Stimulated activated effector memory CD8-positive, alpha-beta T cell treated with anti-CD3 and anti-CD28 coated beads, Interleukin-12 subunit alpha, Interleukin-12 subunit beta, amount 100 ng/mL, for 72 hours (primary cell): ENCODE data around the gene NANP.
"Not testable (repeated sequence)": the region's sequence is repeated elsewhere in the genome, so short reads cannot be mapped to it uniquely, and the experiment has no call there.

Source experiments
- ATAC-seq: fragments of 150-1000 bp; cut with Tn5 transposase; 2 replicates; pipeline ENCODE4 v1.10.0; 2021
- DNase-seq, 2 donors: peaks; one replicate each; pipeline ENCODE4 v3.0.0; 2021 to 2022; ENCODE audit warnings: low spot score in 2 of 2
- H3K27ac Mint-ChIP-seq: one replicate; pipeline ENCODE4 v1.8.0; 2022; ENCODE audit warnings: mild to moderate bottlenecking, mixed read lengths
- H3K36me3 Mint-ChIP-seq: one replicate; pipeline ENCODE4 v1.8.0; 2022; ENCODE audit warnings: mild to moderate bottlenecking, mixed read lengths
- H3K4me1 Mint-ChIP-seq: one replicate; pipeline ENCODE4 v1.8.0; 2022; ENCODE audit warnings: mixed read lengths
- H3K4me3 Mint-ChIP-seq: one replicate; pipeline ENCODE4 v1.8.0; 2022; ENCODE audit warnings: mild to moderate bottlenecking, mixed read lengths
- H3K9me3 Mint-ChIP-seq: one replicate; pipeline ENCODE4 v1.8.0; 2022; ENCODE audit warnings: mixed read lengths

The NANP gene

GRCh38 chr20:25587536-25587935 is 36.3 kb downstream of the NANP start:
- Mint-ChIP-seq H3K4me1 (peaks cover 6% of the 10 kb centered on the region), H3K36me3 (no peaks in the 10 kb centered on the region), H3K27ac (no peak overlapping the region), H3K9me3 (no peaks in the 10 kb centered on the region), H3K4me3 (no peak overlapping the region)
- DNase-seq = no peak
- peak; percentile 27 for ATAC-seq

- H3K9me3 Mint-ChIP-seq = no peaks in the 10 kb centered on the region
- H3K4me1 Mint-ChIP-seq = peaks cover 6% of the 10 kb centered on the region
- no peaks in the 10 kb centered on the region for H3K36me3 Mint-ChIP-seq
- DNase-seq (no peak), ATAC-seq (no peak)
- H3K27ac Mint-ChIP-seq = no peak overlapping the region
- H3K4me3 Mint-ChIP-seq = no peak overlapping the region
Observed at GRCh38 chr20:25586877-25587276, 36.9 kb downstream of the NANP start.

- Mint-ChIP-seq H3K9me3 (no peaks in the 10 kb centered on the region), H3K36me3 (no peaks in the 10 kb centered on the region), H3K4me3 (peak within 1 kb of the TSS; percentile 66), H3K4me1 (peaks cover 6% of the 10 kb centered on the region), H3K27ac (no peak within 1 kb of the TSS)
- peak; percentile 24 to 70 for DNase-seq
- peak; percentile 87 for ATAC-seq
Observed at GRCh38 chr20:25584905-25585704, 38.7 kb downstream of the NANP start, which contains the start of gene NINL. TSS of gene NINL (minus strand) at chr20:25585531. CDS start at chr20:25526587, 58,944 bp downstream.

DNA sequence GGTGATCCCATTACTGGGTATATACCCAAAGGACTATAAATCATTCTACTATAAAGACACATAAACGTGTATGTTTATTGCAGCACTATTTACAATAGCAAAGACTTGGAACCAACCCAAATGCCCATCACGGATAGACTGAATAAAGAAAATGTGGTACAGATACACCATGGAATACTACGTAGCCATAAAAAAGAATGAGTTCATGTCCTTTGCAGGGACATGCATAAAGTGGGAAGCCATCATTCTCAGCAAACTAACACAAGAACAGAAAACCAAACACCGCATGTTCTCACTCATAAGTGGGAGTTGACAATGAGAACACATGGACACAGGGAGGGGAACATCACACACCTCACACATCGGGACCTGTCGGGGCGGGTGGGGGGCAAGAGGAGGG is 40.2 kb downstream of the NANP start:
- H3K27ac Mint-ChIP-seq, H3K9me3 Mint-ChIP-seq, ATAC-seq, H3K4me1 Mint-ChIP-seq, H3K36me3 Mint-ChIP-seq, DNase-seq: not testable (repeated sequence)
- H3K4me3 Mint-ChIP-seq = peak overlapping the region; percentile 66

DNA sequence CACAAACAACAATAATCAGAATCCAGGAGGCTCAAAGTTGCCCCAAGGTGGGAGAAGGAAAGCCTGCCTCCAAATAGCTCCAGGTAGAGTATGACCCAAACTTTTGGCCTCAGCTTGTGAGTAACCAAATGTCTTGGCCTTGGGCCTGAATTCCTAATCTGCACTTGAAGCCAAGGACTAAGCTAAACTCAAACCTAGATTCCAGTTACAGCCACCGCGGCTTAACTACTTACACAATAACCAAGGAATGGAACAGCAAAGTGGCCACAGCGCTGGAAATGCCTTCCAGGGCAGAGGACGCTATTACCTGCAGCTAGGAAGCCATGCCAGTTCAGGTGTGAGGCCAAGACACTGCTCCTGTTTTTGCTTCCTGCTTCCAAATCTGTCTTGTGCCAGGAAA is 43.1 kb downstream of the NANP start:
- no peak overlapping the region for H3K4me3 Mint-ChIP-seq

GRCh38 chr20:25579081-25579770 is 44.6 kb downstream of the NANP start:
- ATAC-seq = no peak
- Mint-ChIP-seq H3K9me3 (no peaks in the 10 kb centered on the region), H3K27ac (no peak overlapping the region), H3K36me3 (no peaks in the 10 kb centered on the region), H3K4me1 (no peaks in the 10 kb centered on the region), H3K4me3 (no peak overlapping the region)
- DNase-seq = no peak

More for the DNA sequence above, 43.1 kb downstream of the NANP start:
- Mint-ChIP-seq H3K27ac (no peak overlapping the region), H3K4me1 (peaks cover 6% of the 10 kb centered on the region), H3K36me3 (no peaks in the 10 kb centered on the region), H3K9me3 (no peaks in the 10 kb centered on the region)
- DNase-seq (no peak), ATAC-seq (no peak)

DNA sequence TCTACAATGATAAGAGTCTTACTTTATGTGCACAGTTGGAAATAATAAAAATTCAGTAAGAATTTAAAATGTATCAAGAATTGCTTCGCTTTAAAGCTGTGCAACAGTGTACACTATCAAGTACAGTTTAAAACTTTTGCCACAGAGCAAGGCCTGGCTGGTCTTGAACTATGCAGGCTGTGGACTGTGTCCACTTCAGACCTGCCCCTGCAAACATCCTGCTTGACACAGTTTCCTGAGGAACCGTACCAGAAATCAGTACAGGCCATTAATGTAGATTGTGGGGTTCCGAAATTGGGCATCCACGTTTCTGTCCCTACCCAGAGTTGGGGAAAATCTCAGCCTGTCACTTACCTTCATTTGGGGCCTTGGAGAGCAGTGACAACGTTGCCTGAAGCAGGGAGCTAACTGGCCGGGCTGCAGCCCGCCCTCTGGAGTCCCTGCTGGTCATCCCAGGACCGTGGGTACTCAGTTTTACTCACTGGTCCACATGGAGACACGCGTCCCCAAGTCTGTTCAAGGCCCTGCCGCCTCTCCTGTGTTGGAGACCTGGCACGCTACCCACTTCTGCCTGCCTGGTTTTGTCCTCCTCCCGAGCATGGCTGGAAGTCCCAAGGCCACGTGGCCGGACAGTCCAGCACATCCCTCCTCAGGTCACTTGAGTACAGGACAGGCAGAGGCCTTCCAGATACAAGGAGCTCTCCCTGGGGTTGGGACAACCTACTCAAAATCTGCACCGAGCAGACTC is 46.9 kb downstream of the NANP start:
- no peak for DNase-seq
- H3K36me3 Mint-ChIP-seq = no peaks in the 10 kb centered on the region
- H3K9me3 Mint-ChIP-seq = no peaks in the 10 kb centered on the region
- ATAC-seq = no peak
- no peak overlapping the region for H3K4me3 Mint-ChIP-seq
- no peaks in the 10 kb centered on the region for H3K4me1 Mint-ChIP-seq
- H3K27ac Mint-ChIP-seq = no peak overlapping the region

DNA sequence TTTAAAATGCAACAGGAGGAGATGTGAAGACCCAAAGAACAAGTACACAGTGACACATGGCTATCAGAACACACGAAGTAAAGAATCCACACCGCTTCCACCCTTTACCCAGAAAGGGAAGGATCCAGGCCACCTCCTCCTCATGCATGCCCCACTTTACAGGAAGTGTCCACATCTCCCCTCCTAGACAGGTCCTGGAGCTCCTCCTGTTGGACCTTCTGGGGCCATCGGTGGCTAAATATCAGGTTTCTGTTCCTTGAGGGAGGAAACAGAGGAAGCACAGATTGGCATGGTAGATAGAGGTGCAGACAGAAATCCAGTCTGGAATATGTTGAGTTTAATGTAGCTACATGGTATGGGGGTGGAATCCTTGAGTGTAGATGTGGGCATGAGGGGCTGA is 49.4 kb downstream of the NANP start:
- ATAC-seq = no peak
- H3K27ac Mint-ChIP-seq = no peak overlapping the region
- no peak for DNase-seq
- H3K36me3 Mint-ChIP-seq = no peaks in the 10 kb centered on the region
- H3K4me1 Mint-ChIP-seq = no peaks in the 10 kb centered on the region
- H3K4me3 Mint-ChIP-seq = no peak overlapping the region
- no peaks in the 10 kb centered on the region for H3K9me3 Mint-ChIP-seq

DNA sequence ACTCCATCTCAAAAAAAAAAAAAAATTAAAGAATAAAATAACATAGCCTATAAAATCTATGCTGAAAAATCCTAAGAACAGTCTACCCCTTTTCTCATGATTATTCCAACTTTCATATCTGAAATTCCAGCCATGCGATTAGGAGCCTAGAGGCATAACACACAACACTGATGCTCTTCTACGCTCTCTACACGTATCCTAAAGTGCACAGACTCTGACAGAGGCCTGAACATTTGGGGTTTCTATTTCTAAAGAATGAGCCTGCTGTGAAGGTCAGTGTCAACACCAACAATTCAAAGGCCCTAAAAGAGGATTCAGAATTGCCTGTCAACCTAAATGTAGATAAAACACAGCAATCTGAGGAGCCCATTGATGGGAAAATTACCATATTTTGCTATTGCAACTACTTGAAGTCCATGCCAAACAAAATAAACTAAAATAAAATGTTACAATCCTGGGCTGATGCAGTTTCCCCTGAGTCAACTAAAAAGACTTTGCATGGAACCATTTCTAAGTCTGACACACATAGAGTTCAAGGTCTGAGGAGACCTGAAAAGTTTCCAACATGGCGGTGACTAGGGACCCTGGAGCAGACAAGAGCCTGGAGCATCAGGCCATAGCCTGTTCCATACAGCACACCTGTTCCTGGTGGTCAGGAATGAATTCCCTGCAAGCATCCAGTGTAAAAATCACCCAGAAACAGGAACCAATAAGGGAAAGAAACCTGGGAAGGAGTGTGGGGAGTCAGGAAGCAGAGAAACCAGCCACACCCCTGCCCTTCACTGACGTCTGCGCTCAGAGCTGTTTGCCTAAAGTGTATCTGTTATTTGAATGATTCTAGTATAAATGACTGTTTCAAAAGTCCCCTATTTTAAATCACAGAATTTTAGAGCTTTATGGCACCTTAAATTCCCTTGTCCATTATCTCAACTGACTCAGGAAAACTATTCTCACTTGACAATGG is 50.2 kb downstream of the NANP start:
- no peak for DNase-seq
- H3K27ac Mint-ChIP-seq = no peak overlapping the region
- no peaks in the 10 kb centered on the region for H3K36me3 Mint-ChIP-seq
- no peak for ATAC-seq
- no peaks in the 10 kb centered on the region for H3K4me1 Mint-ChIP-seq
- H3K4me3 Mint-ChIP-seq = no peak overlapping the region
- no peaks in the 10 kb centered on the region for H3K9me3 Mint-ChIP-seq

- no peaks in the 10 kb centered on the region for H3K9me3 Mint-ChIP-seq
Observed at GRCh38 chr20:25571817-25572216, 52.0 kb downstream of the NANP start.

DNA sequence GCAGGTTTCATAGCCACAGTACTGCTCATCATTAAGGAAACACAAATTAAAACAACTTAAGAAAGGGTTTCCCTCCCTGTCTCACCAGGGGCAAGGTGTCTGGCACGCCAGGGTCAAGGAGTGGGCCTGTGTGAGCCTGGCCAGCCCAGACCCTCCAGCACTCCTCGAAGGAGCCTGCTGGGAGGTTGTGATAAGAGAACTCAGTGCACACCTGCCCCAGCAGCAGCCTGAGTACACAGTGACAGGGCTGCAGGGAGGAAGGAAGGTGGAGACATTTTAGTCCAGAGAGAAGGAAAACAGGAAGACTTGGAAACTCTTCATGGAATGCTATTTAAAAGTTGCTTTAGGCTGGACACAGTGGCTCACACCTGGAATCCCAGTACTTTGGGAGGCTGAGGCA is 52.6 kb downstream of the NANP start:
- DNase-seq (no peak), ATAC-seq (no peak)
- Mint-ChIP-seq H3K27ac (no peak overlapping the region), H3K36me3 (no peaks in the 10 kb centered on the region), H3K4me1 (no peaks in the 10 kb centered on the region), H3K4me3 (no peak overlapping the region), H3K9me3 (no peaks in the 10 kb centered on the region)

More at GRCh38 chr20:25571817-25572216, 52.0 kb downstream of the NANP start:
- Mint-ChIP-seq H3K36me3 (no peaks in the 10 kb centered on the region), H3K4me1 (no peaks in the 10 kb centered on the region), H3K4me3 (no peak overlapping the region), H3K27ac (no peak overlapping the region)
- no peak for ATAC-seq
- no peak for DNase-seq

GRCh38 chr20:25570148-25570530 is 53.7 kb downstream of the NANP start:
- no peak for ATAC-seq
- no peak overlapping the region for H3K27ac Mint-ChIP-seq

DNA sequence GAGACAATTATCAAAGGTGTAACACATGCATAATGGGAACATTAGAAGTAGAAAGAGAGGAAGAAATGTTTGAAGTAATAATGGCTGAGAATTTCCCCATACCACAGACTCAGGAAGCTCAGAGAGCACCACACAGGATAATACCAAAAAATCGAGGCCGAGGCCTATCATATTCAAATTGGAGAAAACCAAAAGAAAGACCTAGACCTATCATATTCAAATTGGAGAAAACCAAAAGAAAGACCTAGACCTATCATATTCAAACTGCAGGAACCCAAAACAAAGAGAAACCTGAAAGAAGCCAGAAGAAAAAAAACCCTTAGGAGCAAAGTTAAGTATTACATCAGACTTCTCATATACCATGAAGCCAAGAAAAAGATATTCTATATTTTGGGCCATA is 56.5 kb downstream of the NANP start:
- no peaks in the 10 kb centered on the region for H3K9me3 Mint-ChIP-seq

More at GRCh38 chr20:25570148-25570530, 53.7 kb downstream of the NANP start:
- no peaks in the 10 kb centered on the region for H3K36me3 Mint-ChIP-seq
- H3K9me3 Mint-ChIP-seq = no peaks in the 10 kb centered on the region
- DNase-seq = no peak
- no peak overlapping the region for H3K4me3 Mint-ChIP-seq
- H3K4me1 Mint-ChIP-seq = no peaks in the 10 kb centered on the region

DNA sequence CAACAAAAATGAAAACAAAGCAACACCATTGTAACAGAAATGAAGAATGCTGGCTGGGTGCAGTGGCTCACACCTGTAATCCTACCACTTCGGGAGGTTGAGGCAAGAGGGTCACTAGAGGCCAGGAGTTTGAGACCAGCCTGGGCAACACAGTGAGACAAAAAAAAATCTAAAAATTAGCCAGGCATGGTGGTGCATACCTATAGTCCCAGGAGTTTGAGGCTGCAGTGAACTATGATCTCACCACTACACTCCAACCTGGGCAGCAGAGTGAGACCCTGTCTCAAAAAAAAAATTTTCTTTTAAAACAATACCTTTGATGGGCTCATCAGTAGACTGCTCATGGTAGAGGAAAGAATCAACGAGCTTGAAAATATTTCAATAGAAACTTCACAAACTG is 57.0 kb downstream of the NANP start:
- H3K36me3 Mint-ChIP-seq = no peaks in the 10 kb centered on the region
- ATAC-seq (no peak), DNase-seq (no peak)
- H3K4me3 Mint-ChIP-seq = no peak overlapping the region
- H3K4me1 Mint-ChIP-seq = no peaks in the 10 kb centered on the region
- no peaks in the 10 kb centered on the region for H3K9me3 Mint-ChIP-seq
- H3K27ac Mint-ChIP-seq = no peak overlapping the region

More for the DNA sequence above, 56.5 kb downstream of the NANP start:
- no peak overlapping the region for H3K27ac Mint-ChIP-seq
- H3K4me3 Mint-ChIP-seq = no peak overlapping the region
- DNase-seq = no peak
- no peaks in the 10 kb centered on the region for H3K36me3 Mint-ChIP-seq
- ATAC-seq = no peak
- no peaks in the 10 kb centered on the region for H3K4me1 Mint-ChIP-seq
